ENCODE data around the gene APBA1.

The APBA1 gene

DNA sequence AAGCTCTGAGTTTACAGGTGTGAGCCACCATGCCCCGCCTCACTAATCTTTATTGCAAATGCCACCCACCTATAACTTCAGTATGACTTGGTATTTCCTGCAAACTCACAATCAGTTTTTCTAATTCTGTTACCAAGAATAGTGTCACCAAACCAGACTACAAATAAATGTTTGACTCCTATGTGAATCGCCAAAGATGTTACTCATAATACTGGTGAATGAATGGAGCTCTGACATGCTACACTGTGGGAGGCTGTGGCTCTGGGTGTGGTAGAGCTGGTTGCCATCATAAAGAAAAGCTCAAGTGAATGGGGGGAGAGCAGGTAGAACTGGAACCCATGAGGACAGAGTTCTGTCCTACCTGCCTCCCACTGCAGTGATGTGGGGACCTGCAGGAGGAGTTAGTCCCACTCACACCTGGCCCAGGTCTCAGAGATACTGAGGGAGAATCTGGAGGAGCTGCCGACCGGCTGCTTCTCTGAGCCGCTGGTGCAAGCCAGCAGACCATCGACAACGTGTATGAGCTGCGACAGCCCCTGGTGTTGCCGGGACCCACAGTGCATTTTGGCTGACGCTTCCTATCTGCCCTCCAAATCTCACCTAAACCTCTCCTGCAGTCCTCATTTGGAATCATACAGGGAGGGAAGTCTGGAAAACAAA lies 251.4 kb downstream of the APBA1 start:
- TF ChIP-seq GABPA (IDR thresholded peaks at IDR 0.05; ENCODE audit: low read depth) = no peak
- TF ChIP-seq, protein P1, sequence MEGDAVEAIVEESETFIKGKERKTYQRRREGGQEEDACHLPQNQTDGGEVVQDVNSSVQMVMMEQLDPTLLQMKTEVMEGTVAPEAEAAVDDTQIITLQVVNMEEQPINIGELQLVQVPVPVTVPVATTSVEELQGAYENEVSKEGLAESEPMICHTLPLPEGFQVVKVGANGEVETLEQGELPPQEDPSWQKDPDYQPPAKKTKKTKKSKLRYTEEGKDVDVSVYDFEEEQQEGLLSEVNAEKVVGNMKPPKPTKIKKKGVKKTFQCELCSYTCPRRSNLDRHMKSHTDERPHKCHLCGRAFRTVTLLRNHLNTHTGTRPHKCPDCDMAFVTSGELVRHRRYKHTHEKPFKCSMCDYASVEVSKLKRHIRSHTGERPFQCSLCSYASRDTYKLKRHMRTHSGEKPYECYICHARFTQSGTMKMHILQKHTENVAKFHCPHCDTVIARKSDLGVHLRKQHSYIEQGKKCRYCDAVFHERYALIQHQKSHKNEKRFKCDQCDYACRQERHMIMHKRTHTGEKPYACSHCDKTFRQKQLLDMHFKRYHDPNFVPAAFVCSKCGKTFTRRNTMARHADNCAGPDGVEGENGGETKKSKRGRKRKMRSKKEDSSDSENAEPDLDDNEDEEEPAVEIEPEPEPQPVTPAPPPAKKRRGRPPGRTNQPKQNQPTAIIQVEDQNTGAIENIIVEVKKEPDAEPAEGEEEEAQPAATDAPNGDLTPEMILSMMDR (IDR thresholded peaks at IDR 0.05; ENCODE audit: insufficient read depth, low read length) = no peak
- no peak for TF ChIP-seq SPI1 (IDR thresholded peaks at IDR 0.05; ENCODE audit: borderline replicate concordance, low read depth)
- no peak for TF ChIP-seq POLR2AphosphoS5 (IDR thresholded peaks at IDR 0.05; ENCODE audit: low read depth)
- TF ChIP-seq, protein P2, sequence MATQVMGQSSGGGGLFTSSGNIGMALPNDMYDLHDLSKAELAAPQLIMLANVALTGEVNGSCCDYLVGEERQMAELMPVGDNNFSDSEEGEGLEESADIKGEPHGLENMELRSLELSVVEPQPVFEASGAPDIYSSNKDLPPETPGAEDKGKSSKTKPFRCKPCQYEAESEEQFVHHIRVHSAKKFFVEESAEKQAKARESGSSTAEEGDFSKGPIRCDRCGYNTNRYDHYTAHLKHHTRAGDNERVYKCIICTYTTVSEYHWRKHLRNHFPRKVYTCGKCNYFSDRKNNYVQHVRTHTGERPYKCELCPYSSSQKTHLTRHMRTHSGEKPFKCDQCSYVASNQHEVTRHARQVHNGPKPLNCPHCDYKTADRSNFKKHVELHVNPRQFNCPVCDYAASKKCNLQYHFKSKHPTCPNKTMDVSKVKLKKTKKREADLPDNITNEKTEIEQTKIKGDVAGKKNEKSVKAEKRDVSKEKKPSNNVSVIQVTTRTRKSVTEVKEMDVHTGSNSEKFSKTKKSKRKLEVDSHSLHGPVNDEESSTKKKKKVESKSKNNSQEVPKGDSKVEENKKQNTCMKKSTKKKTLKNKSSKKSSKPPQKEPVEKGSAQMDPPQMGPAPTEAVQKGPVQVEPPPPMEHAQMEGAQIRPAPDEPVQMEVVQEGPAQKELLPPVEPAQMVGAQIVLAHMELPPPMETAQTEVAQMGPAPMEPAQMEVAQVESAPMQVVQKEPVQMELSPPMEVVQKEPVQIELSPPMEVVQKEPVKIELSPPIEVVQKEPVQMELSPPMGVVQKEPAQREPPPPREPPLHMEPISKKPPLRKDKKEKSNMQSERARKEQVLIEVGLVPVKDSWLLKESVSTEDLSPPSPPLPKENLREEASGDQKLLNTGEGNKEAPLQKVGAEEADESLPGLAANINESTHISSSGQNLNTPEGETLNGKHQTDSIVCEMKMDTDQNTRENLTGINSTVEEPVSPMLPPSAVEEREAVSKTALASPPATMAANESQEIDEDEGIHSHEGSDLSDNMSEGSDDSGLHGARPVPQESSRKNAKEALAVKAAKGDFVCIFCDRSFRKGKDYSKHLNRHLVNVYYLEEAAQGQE (IDR thresholded peaks at IDR 0.05; ENCODE audit: insufficient replicate concordance, low read depth) = no peak
- H3K27ac ChIP-seq (replicated peaks) = no peak overlapping the region
- H3K27me3 ChIP-seq (ENCODE audit: insufficient read depth, poor library complexity, severe bottlenecking) = peaks cover 2% of the 10 kb centered on the region
- no peak overlapping the region for H3K4me3 ChIP-seq (replicated peaks; ENCODE audit: insufficient read depth, low read length)
- DNase-seq (ENCODE audit: low read depth in 1 of 2, low spot score in 1 of 2) = no peak

DNA sequence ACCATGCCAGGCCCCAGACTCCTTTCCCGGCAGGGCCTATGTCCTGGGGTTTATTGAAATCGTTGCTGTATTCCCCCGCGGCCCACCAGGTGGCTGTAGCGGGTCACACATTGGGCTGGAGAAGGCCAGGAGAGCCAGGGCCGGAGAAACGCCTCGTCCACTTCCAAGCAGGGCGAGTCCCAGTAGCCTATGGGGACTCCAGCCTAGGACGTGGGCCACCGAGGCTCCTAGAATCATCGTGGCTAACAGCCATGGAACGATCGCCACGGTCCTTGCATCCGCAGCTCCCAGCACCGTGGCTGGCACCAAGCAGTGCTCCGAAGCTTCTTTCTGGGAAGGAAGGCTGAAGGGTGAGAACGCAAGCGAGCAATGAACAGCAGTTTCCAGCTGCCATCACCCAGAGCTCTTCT lies 259.4 kb downstream of the APBA1 start:
- Histone ChIP-seq H3K4me3 (replicated peaks; ENCODE audit: insufficient read depth, low read length) (no peak overlapping the region), H3K27me3 (ENCODE audit: insufficient read depth, poor library complexity, severe bottlenecking) (no peaks in the 10 kb centered on the region), H3K27ac (replicated peaks) (no peak overlapping the region)
- no peak for DNase-seq (ENCODE audit: low read depth in 1 of 2, low spot score in 1 of 2)
- TF ChIP-seq GABPA (IDR thresholded peaks at IDR 0.05; ENCODE audit: low read depth) (no peak), SPI1 (IDR thresholded peaks at IDR 0.05; ENCODE audit: borderline replicate concordance, low read depth) (no peak), POLR2AphosphoS5 (IDR thresholded peaks at IDR 0.05; ENCODE audit: low read depth) (no peak)
- TF ChIP-seq, protein P1 (IDR thresholded peaks at IDR 0.05; ENCODE audit: insufficient read depth, low read length) = no peak
- TF ChIP-seq, protein P2 (IDR thresholded peaks at IDR 0.05; ENCODE audit: insufficient replicate concordance, low read depth) = no peak

DNA sequence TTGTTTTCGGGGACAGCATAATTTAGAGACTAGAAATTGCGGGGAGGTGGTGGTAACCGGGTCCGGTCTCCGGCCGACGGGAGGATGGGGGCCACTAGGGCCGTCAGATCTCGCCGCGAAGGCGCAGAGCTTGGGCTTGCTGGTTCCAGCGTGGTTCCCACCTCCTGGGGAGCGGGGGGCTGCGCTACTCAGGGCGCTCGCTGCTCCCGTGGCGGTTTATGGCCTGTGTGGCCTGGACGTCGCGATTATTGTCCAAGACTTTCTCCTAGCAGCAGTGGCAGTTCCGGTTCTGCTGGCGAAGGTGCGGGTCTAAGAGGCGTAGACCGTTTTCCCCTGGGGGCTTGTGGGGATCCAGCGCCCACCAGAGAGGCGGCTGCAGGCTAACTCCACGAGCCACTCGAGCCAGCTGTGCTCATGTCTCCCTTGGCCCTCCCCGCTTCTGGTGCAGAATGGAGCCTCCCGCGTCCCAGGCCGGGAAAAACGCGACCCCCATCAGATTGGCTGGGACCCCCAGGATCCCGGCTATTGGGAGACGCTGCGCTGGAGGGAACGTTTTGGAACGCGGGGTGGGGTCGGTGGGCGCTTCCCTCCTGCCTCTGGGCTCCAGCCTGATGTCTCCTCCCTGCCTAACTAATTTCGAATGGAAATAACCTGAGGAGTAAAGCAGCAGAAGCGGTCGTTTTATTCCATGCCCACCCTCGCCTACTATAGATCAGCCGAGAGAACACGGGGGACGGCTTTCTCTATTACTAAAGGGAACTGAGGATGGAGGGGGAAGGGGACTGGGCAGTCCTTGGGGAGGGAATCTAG lies 260.0 kb downstream of the APBA1 start:
- H3K27ac ChIP-seq (replicated peaks) = no peak overlapping the region
- H3K27me3 ChIP-seq (ENCODE audit: insufficient read depth, poor library complexity, severe bottlenecking) = no peaks in the 10 kb centered on the region
- DNase-seq (ENCODE audit: low read depth in 1 of 2, low spot score in 1 of 2) = no peak
- no peak overlapping the region for H3K4me3 ChIP-seq (replicated peaks; ENCODE audit: insufficient read depth, low read length)
- TF ChIP-seq, protein P1 (IDR thresholded peaks at IDR 0.05; ENCODE audit: insufficient read depth, low read length) = no peak
- no peak for TF ChIP-seq SPI1 (IDR thresholded peaks at IDR 0.05; ENCODE audit: borderline replicate concordance, low read depth)
- no peak for TF ChIP-seq GABPA (IDR thresholded peaks at IDR 0.05; ENCODE audit: low read depth)
- TF ChIP-seq, protein P2 (IDR thresholded peaks at IDR 0.05; ENCODE audit: insufficient replicate concordance, low read depth) = no peak
- TF ChIP-seq POLR2AphosphoS5 (IDR thresholded peaks at IDR 0.05; ENCODE audit: low read depth) = no peak
